GM23338 (cell line): Measurements from ENCODE around the gene RSAD1. TPM values are rescaled to one million over a fixed set of nuclear protein-coding genes. Genes with fewer than 3 reads are reported as not detected.
A peak's percentile ranks its signal among the peaks of the same experiment; 100 is the strongest.

Experiments
- ATAC-seq: fragments of 200-7000 bp; cut with Tn5 transposase; 3 replicates; pipeline ENCODE4 v1.9.1; 2020
- DNase-seq: peaks from one replicate; pipeline ENCODE4 v3.0.0-alpha.2; 2015; ENCODE audit warnings: low spot score
- H2AFZ ChIP-seq: fragments of 200-600 bp; sonication (generic); 2 replicates; pipeline ENCODE4 v1.8.0; 2016; ENCODE audit warnings: antibody characterized with exemption, mild to moderate bottlenecking, moderate library complexity
- H3F3A ChIP-seq: fragments of 200-600 bp; sonication (generic); replicated peaks from 2 replicates; pipeline ENCODE4 v1.8.0; 2017; ENCODE audit warnings: antibody characterized with exemption, mixed run types, low read depth
- H3K27ac ChIP-seq: fragments of 200-600 bp; sonication (generic); 2 replicates; pipeline ENCODE4 v1.6.1; 2016; ENCODE audit warnings: low read depth
- H3K27me3 ChIP-seq: fragments of 200-600 bp; sonication (generic); 2 replicates; pipeline ENCODE4 v1.8.0; 2016; ENCODE audit warnings: mild to moderate bottlenecking, mixed run types, moderate library complexity; ENCODE audit not compliant: insufficient read depth
- H3K36me3 ChIP-seq: fragments of 200-600 bp; sonication (generic); 2 replicates; pipeline ENCODE4 v1.8.0; 2016; ENCODE audit warnings: mild to moderate bottlenecking; ENCODE audit not compliant: insufficient read depth
- H3K4me1 ChIP-seq: fragments of 200-600 bp; sonication (generic); 2 replicates; pipeline ENCODE4 v1.8.0; 2016; ENCODE audit warnings: mild to moderate bottlenecking, moderate library complexity; ENCODE audit not compliant: insufficient read depth
- H3K4me2 ChIP-seq: fragments of 200-600 bp; sonication (generic); 2 replicates; pipeline ENCODE4 v1.7.1; 2017; ENCODE audit warnings: mixed run types
- H3K4me3 ChIP-seq: fragments of 200-600 bp; sonication (generic); 2 replicates; pipeline ENCODE4 v1.6.1; 2016; ENCODE audit warnings: mixed run types
- H3K79me2 ChIP-seq: fragments of 200-600 bp; sonication (generic); replicated peaks from 2 replicates; pipeline ENCODE4 v1.8.0; 2017; ENCODE audit warnings: mild to moderate bottlenecking; ENCODE audit not compliant: insufficient read depth
- H3K9me2 ChIP-seq: fragments of 200-600 bp; sonication (generic); 2 replicates; pipeline ENCODE4 v1.8.0; 2017; ENCODE audit not compliant: insufficient read depth
- H4K20me1 ChIP-seq: fragments of 200-600 bp; sonication (generic); replicated peaks from 2 replicates; pipeline ENCODE4 v1.8.0; 2017; ENCODE audit warnings: mild to moderate bottlenecking; ENCODE audit not compliant: insufficient read depth
- H3K27ac Mint-ChIP-seq: 2 replicates; pipeline ENCODE4 v1.8.0; 2020; ENCODE audit warnings: inconsistent platforms, mild to moderate bottlenecking, moderate library complexity, mixed read lengths
- H3K27me3 Mint-ChIP-seq: 3 replicates; pipeline ENCODE4 v1.8.0; 2022; ENCODE audit warnings: low read depth, mild to moderate bottlenecking, moderate library complexity, mixed read lengths, inconsistent platforms; ENCODE audit not compliant: insufficient read depth, poor library complexity
- H3K36me3 Mint-ChIP-seq: 3 replicates; pipeline ENCODE4 v1.8.0; 2021; ENCODE audit warnings: low read depth, mild to moderate bottlenecking, inconsistent platforms, moderate library complexity, mixed read lengths
- H3K4me1 Mint-ChIP-seq: 3 replicates; pipeline ENCODE4 v1.8.0; 2020; ENCODE audit warnings: mild to moderate bottlenecking, inconsistent platforms, mixed read lengths
- H3K4me3 Mint-ChIP-seq: 3 replicates; pipeline ENCODE4 v1.8.0; 2021; ENCODE audit warnings: moderate library complexity, mild to moderate bottlenecking, inconsistent platforms, mixed read lengths
- H3K9me3 Mint-ChIP-seq: 3 replicates; pipeline ENCODE4 v1.8.0; 2020; ENCODE audit warnings: moderate library complexity, mild to moderate bottlenecking, inconsistent platforms, mixed read lengths
- EZH2 ChIP-seq: fragments of 200-600 bp; sonication (generic); IDR thresholded peaks from one replicate; pipeline ENCODE4 v1.8.0; 2017; ENCODE audit warnings: antibody characterized with exemption, mild to moderate bottlenecking, low read depth; ENCODE audit not compliant: unreplicated experiment
- EZH2phosphoT487 ChIP-seq: fragments of 200-600 bp; sonication (generic); IDR thresholded peaks from one replicate; pipeline ENCODE4 v1.8.1; 2018; ENCODE audit warnings: antibody characterized with exemption; ENCODE audit not compliant: unreplicated experiment
- POLR2AphosphoS5 ChIP-seq: IDR thresholded peaks from 2 replicates; pipeline ENCODE4 v1.6.1; 2016; ENCODE audit warnings: antibody characterized with exemption, low read depth
- REST ChIP-seq: IDR thresholded peaks from one replicate; pipeline ENCODE4 v1.6.1; 2018; ENCODE audit warnings: antibody characterized with exemption; ENCODE audit not compliant: unreplicated experiment
- ZNF462 ChIP-seq: fragments of 250-450 bp; sonication (Bioruptor Pico); IDR thresholded peaks from 2 replicates; pipeline ENCODE4 v1.5.0; 2020; ENCODE audit warnings: mild to moderate bottlenecking, moderate library complexity
- polyA plus RNA-seq: library from polyadenylated mRNA; unstranded; fragments of >200 nt; fragmentation: Nextera tagmentation; extraction: Ambion mirVana; gene quantifications from 2 replicates; pipeline ENCODE4 v1.2.1, GENCODE V29; 2016
- total RNA-seq: library from RNA; depleted of rRNA; stranded (reverse); fragments of >200 nt; shearing (Covaris generic); gene quantifications from 2 replicates; pipeline ENCODE4 v1.2.3, GENCODE V29; 2014

Gene RSAD1
- total and polyA plus RNA-seq, 2 experiments from 2014 or later: 18.4 to 28.7 TPM

GRCh38 chr17:50514388-50514787 lies 35.7 kb downstream of the RSAD1 start (continued):
- TF ChIP-seq ZNF462 (CRISPR knock-in tag) (no peak), EZH2phosphoT487 (no peak), REST (no peak)

GRCh38 chr17:50514936-50515702 lies 36.5 kb downstream of the RSAD1 start:
- Histone ChIP-seq H3K4me3 (no peak overlapping the region), H3K27me3 (no peaks in the 10 kb centered on the region), H2AFZ (0 out of 2 replicates have a peak overlapping the region, but pooled peaks have one; percentile 4), H3K4me1 (0 out of 2 replicates have a peak, but pooled peaks cover 3% of the 10 kb centered on the region), H3K36me3 (no peaks in the 10 kb centered on the region), H3K9me2 (0 out of 2 replicates have a peak, but pooled peaks cover 2% of the 10 kb centered on the region), H3K4me2 (no peak overlapping the region), H4K20me1 (no peaks in the 10 kb centered on the region), H3F3A (no peaks in the 10 kb centered on the region), H3K79me2 (no peaks in the 10 kb centered on the region), H3K27ac (no peak overlapping the region)
- ATAC-seq (peak; percentile 42), DNase-seq (peak; percentile 47)
- H3K36me3 Mint-ChIP-seq: no peaks in the 10 kb centered on the region
- H3K4me1 Mint-ChIP-seq: peaks cover 31% of the 10 kb centered on the region
- H3K27ac Mint-ChIP-seq: no peak overlapping the region; the same call in 1 of the 2 replicates
- H3K27me3 Mint-ChIP-seq: peaks cover 12% of the 10 kb centered on the region
- H3K9me3 Mint-ChIP-seq: no peaks in the 10 kb centered on the region; the same call in 2 of the 3 replicates
- H3K4me3 Mint-ChIP-seq: no peak overlapping the region; the same call in 2 of the 3 replicates
- no peak for TF ChIP-seq POLR2AphosphoS5
- TF ChIP-seq EZH2: no peak
